Measurements from ENCODE around the gene PPFIA4.

Gene PPFIA4

DNA sequence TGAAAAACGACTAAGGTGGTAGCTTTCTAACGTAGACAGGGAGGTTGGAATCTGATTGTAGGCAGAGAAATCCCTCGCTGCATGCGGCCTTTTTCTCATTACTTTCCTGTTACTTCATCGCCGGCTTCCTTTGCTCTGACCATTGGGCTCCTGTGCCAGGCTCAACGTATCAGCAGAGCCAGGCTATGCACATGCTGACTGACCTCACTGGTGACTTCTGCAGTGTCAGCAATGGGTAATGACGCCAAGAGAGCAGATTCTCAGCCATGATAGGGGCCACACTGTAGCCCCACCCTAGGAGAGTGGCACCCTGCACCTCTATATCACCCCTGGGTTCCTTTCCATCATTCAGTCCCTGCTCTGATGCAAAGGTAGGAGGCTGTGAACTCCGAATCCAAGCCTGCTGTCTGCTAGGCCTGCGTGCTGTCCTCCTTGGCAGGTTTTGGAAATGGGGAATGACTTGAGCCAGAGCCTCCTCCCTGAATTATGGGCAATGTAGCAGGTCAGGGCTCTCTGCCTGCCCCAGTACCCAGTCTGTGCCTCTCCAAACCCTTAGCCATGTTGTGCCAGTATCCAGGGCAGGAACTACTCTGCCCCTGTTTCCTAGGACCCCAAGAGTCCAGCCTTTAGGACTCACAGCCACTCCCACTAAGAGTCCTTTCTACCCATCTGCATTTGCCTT is 11.4 kb downstream of the PPFIA4 start:
- Histone ChIP-seq H3K27ac (ENCODE audit: low read length) (peak overlapping the region; percentile 8; the same call in 1 of the 2 replicates), H3K9me2 (replicated peaks; ENCODE audit: insufficient read depth, low read length) (no peaks in the 10 kb centered on the region), H3K36me3 (replicated peaks; ENCODE audit: insufficient read depth, low read length) (no peaks in the 10 kb centered on the region), H3K79me2 (ENCODE audit: low read length) (no peaks in the 10 kb centered on the region), H3K4me2 (ENCODE audit: low read depth, low read length) (peak overlapping the region; percentile 64), H3K9me3 (replicated peaks; ENCODE audit: insufficient read depth, low read length) (no peaks in the 10 kb centered on the region), H4K20me1 (ENCODE audit: insufficient read depth, low read length) (no peaks in the 10 kb centered on the region), H3K9ac (ENCODE audit: low read length) (peak overlapping the region; percentile 5; the same call in 1 of the 2 replicates), H3F3A (ENCODE audit: insufficient read depth, low read length) (peaks cover 22% of the 10 kb centered on the region), H3K27me3 (replicated peaks; ENCODE audit: insufficient read depth, low read length) (no peaks in the 10 kb centered on the region), H3K4me3 (ENCODE audit: low read length) (peak overlapping the region; percentile 5; the same call in 1 of the 2 replicates), H2AFZ (ENCODE audit: low read length) (peak overlapping the region; percentile 52), H3K4me1 (ENCODE audit: low read length) (peaks cover 51% of the 10 kb centered on the region)
- DNase-seq, result no peak
- no peak for TF ChIP-seq EZH2 (optimal IDR thresholded peaks at IDR 0.05; ENCODE audit: low read depth, low read length)
- TF ChIP-seq, protein P1, sequence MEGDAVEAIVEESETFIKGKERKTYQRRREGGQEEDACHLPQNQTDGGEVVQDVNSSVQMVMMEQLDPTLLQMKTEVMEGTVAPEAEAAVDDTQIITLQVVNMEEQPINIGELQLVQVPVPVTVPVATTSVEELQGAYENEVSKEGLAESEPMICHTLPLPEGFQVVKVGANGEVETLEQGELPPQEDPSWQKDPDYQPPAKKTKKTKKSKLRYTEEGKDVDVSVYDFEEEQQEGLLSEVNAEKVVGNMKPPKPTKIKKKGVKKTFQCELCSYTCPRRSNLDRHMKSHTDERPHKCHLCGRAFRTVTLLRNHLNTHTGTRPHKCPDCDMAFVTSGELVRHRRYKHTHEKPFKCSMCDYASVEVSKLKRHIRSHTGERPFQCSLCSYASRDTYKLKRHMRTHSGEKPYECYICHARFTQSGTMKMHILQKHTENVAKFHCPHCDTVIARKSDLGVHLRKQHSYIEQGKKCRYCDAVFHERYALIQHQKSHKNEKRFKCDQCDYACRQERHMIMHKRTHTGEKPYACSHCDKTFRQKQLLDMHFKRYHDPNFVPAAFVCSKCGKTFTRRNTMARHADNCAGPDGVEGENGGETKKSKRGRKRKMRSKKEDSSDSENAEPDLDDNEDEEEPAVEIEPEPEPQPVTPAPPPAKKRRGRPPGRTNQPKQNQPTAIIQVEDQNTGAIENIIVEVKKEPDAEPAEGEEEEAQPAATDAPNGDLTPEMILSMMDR (IDR thresholded peaks at IDR 0.05; ENCODE audit: low read length), result no peak
- TF ChIP-seq EZH2phosphoT487 (IDR thresholded peaks at IDR 0.05; ENCODE audit: low read length), result no peak

DNA sequence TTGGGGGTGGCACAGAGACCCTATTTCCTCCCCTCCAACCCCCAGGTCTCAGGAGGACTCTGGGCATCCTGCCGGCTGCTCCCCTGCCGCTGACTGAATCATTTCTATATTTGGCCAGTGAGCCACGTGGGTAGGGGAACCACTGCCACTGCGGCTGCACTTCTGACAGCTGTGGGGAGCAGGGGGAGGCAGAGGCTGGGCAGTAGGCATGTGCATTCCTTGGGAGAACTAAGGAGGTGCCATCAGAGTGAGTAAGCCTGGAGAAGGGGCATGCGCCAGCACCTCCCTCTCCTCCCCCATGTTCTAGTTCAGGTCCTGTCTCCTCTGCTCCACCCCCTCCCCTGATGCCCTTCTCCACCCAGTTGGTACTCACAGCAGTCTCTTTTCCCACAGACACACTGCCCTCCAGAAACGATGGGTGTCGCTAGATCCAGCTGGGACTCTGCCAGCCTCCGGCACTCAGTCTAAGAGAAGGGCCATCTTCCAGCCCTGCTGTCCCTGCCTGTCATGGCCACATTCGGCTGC is 12.0 kb downstream of the PPFIA4 start:
- Histone ChIP-seq H3K4me3 (ENCODE audit: low read length) (peak overlapping the region; percentile 5; the same call in 1 of the 2 replicates), H3K9me2 (replicated peaks; ENCODE audit: insufficient read depth, low read length) (no peaks in the 10 kb centered on the region), H3K27ac (ENCODE audit: low read length) (peak overlapping the region; percentile 8; the same call in 1 of the 2 replicates), H3K9me3 (replicated peaks; ENCODE audit: insufficient read depth, low read length) (no peaks in the 10 kb centered on the region), H3K4me2 (ENCODE audit: low read depth, low read length) (peak overlapping the region; percentile 64), H3K79me2 (ENCODE audit: low read length) (no peaks in the 10 kb centered on the region), H3K9ac (ENCODE audit: low read length) (peak overlapping the region; percentile 5; the same call in 1 of the 2 replicates), H3F3A (ENCODE audit: insufficient read depth, low read length) (peaks cover 22% of the 10 kb centered on the region), H4K20me1 (ENCODE audit: insufficient read depth, low read length) (no peaks in the 10 kb centered on the region), H2AFZ (ENCODE audit: low read length) (peak overlapping the region; percentile 52), H3K36me3 (replicated peaks; ENCODE audit: insufficient read depth, low read length) (no peaks in the 10 kb centered on the region), H3K27me3 (replicated peaks; ENCODE audit: insufficient read depth, low read length) (no peaks in the 10 kb centered on the region), H3K4me1 (ENCODE audit: low read length) (peaks cover 51% of the 10 kb centered on the region)
- TF ChIP-seq, protein P1 (IDR thresholded peaks at IDR 0.05; ENCODE audit: low read length), result peak; percentile 44
- no peak for TF ChIP-seq EZH2 (optimal IDR thresholded peaks at IDR 0.05; ENCODE audit: low read depth, low read length)
- DNase-seq, result peak; percentile 88

DNA sequence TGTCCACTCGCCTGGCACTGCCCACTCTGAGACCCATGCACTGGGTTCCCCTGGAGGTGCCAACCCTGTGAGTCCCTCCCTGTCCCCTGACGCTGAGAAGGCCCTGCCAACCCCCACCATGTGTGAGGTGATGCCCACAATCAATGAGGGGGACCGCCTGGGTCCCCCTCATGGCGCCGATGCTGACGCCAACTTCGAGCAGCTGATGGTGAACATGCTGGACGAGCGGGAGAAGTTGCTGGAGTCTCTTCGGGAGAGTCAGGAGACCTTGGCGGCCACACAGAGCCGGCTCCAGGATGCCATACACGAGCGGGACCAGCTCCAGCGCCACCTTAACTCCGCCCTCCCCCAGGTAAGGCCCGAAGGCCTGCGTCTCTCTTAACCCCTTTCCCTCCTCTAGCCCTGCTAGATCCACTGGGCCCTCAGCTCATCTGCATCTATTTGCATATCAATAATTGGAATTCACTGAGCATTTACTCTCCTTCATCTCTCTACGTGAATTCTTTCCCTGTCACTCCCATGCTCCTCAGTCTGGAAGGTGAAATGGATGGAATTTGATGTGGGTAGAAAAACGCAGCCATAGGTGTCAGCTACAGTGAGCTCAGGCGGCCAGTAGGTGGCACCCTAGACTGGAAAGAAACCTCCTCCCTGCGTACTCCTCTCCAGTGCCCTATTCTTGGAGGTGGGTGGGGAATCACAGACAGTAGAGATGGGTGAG is 12.8 kb downstream of the PPFIA4 start:
- H3K79me2 ChIP-seq (ENCODE audit: low read length), result no peaks in the 10 kb centered on the region
- H4K20me1 ChIP-seq (ENCODE audit: insufficient read depth, low read length), result no peaks in the 10 kb centered on the region
- peak; percentile 84 for DNase-seq
- H3K9ac ChIP-seq (ENCODE audit: low read length), result peak overlapping the region; percentile 1; the same call in 1 of the 2 replicates
- H3K4me1 ChIP-seq (ENCODE audit: low read length), result peaks cover 51% of the 10 kb centered on the region
- TF ChIP-seq, protein P1 (IDR thresholded peaks at IDR 0.05; ENCODE audit: low read length), result peak; percentile 99
- TF ChIP-seq EZH2 (optimal IDR thresholded peaks at IDR 0.05; ENCODE audit: low read depth, low read length), result no peak
- H3K9me3 ChIP-seq (replicated peaks; ENCODE audit: insufficient read depth, low read length), result no peaks in the 10 kb centered on the region
- peak overlapping the region; percentile 73; the same call in 1 of the 2 replicates for H3K27ac ChIP-seq (ENCODE audit: low read length)
- H2AFZ ChIP-seq (ENCODE audit: low read length), result peak overlapping the region; percentile 52
- peak overlapping the region; percentile 64 for H3K4me2 ChIP-seq (ENCODE audit: low read depth, low read length)
- no peaks in the 10 kb centered on the region for H3K9me2 ChIP-seq (replicated peaks; ENCODE audit: insufficient read depth, low read length)
- peaks cover 22% of the 10 kb centered on the region for H3F3A ChIP-seq (ENCODE audit: insufficient read depth, low read length)
- no peaks in the 10 kb centered on the region for H3K36me3 ChIP-seq (replicated peaks; ENCODE audit: insufficient read depth, low read length)
- H3K27me3 ChIP-seq (replicated peaks; ENCODE audit: insufficient read depth, low read length), result no peaks in the 10 kb centered on the region
- peak overlapping the region; percentile 5; the same call in 1 of the 2 replicates for H3K4me3 ChIP-seq (ENCODE audit: low read length)

Data from MM.1S (cell line).